COLO829 (cell line): Measurements from ENCODE around the gene AQP12A.

Experiments used
- DNase-seq: peaks from one replicate; pipeline ENCODE4 v3.0.0; 2012; ENCODE audit warnings: low spot score

The AQP12A gene

DNA sequence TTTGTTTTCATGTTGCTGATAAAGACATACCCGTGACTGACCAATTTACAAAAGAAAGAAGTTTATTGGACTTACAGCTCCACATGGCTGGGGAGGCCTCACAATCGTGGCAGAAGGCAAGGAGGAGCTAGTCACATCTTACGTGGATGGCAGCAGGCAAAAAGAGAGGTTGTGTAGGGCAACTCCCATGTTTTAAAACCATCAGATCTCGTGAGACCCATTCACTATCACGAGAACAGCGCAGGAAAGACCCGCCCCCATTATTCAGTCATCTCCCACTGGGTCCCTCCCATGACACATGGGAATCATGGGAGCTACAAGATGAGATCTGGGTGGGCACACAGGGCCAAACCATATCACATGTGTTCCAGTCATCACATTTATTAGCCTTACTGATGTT lies 16.8 kb downstream of the AQP12A start:
- no peak for DNase-seq

DNA sequence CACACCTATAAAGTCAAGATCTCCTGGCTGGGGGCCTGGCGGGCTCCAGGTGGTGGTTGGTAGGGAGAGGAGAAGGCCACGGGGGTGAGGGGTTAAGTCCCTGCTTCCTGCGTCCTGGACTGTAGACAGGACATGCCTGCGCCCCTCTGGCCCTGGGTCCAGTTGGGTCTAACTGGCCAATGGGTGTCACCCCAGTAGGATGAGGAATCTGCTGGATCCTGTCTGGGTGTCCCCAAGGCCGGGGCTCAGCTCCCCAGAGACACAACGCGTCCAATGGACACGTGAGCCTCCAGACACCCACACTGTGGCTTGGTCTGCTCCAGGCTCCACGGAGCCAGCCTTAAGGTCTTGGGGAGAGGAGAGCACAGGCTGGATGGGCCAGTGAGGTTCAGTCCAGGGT lies 19.6 kb downstream of the AQP12A start:
- no peak for DNase-seq

DNA sequence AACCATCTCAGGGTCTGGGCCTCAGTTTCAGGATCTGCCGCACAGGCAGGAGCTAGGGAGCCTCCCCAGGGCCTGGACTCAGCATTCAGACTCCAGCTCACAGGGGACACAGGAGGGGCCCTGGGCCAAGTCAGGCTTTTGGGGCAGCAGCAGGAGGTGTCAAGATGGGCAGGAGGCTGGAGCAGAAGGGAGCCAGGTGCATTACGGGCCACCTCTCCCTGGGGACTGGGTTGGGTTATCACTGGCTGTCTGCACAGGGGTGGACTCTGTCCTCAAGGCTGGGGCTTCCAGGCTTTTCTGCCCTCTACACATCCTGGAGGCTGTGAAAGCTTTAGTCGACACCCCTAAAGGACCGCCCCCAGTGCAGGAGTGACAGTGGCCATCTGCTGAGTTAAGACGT lies 20.0 kb downstream of the AQP12A start:
- no peak for DNase-seq

DNA sequence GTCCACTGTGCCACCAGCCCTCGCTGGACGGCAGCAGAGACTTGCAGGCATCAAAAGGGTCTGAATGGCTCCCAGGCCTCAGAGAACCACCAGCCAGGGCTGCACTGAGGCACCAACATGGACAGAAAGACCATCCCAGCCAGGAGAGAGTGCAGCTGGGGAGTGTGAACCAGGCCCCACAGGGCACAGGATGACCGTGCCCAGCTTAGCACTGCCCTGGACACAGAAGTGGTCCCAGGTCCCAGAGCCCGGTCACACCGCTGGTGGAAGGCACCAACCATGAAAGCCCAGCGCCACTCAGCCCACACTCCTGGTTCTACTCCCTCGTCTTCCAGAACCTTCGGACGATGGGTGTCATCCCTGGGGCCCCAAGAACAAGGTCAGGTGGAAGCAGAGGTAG lies 20.5 kb downstream of the AQP12A start:
- DNase-seq, result no peak

DNA sequence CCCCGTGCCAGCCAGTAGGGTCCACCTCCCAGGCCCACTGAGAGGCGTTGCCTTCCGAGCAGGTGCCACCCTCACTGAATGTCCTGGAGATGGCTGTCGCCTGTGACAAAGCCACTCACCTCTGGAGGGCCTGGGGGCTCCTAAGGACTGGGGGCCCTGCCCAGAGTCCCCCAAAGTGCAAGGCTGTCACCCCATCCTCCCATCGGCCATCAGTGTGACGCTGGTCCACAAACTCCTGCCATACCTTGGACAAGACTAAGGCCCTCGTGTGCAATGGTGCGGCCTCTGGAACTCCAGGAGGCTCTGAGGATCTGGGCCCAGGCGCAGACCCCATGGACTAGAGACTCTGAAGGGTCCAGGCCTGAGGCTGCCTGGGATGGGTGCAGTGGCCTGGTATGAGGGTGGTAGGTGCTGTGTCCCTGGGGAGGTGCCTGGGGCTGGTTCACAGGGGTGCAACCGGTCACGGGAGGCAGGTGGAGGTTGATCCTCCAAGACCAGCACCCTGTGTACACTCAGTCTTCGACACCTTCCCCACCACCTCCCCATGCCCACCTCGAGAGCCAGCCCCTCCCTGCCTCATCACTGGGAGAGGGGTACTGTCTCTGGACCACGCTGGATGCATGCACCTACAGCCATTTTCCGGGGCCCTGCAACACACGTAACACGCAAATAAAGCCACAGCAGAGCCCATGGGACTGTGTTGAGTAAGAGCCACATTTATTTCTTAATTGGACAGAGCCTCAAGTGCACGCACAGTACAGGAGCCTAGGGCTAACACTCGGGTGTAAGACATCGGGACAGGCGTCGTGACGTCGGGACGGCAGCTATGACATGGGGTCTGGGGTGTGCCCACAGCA lies 21.6 kb downstream of the AQP12A start:
- no peak for DNase-seq

DNA sequence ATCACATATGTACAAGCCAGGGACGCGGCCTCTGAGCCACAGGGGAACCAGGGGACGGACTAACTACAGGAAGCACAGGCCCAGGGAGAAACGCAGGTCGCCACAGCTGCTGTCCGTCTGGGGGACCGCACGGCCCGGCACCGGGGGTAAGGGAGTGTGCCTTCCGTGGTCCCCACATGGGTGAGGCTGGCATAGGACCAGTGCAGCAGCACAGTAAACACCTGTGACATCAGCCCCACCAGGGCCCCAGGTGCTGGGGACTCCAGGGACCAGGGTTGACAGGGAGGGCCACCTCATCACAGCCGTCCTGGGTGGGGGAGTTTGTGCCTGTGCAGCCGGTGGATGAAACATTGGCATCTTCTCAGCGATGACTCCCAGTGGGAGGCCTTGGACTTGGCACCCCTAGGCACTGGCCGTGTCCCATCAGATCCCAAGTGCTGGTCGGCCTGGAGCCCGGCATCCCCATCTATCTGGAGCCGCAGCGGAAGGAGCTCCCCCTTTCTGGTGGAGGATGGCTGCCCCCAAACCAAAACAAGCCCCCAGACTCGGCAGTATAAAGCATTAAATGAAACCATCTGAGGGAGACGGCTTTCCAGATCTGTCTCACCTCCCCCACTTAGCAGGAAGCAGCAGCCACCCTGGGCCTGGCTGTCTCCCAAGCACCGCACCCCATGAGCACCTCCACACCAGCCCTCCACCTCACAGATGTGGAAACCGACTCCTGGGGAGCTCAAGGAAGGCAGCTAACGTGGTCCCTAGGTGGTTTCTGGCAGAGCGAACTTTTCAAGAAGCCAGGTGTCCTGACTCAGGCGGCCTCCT lies 22.5 kb downstream of the AQP12A start:
- no peak for DNase-seq

DNA sequence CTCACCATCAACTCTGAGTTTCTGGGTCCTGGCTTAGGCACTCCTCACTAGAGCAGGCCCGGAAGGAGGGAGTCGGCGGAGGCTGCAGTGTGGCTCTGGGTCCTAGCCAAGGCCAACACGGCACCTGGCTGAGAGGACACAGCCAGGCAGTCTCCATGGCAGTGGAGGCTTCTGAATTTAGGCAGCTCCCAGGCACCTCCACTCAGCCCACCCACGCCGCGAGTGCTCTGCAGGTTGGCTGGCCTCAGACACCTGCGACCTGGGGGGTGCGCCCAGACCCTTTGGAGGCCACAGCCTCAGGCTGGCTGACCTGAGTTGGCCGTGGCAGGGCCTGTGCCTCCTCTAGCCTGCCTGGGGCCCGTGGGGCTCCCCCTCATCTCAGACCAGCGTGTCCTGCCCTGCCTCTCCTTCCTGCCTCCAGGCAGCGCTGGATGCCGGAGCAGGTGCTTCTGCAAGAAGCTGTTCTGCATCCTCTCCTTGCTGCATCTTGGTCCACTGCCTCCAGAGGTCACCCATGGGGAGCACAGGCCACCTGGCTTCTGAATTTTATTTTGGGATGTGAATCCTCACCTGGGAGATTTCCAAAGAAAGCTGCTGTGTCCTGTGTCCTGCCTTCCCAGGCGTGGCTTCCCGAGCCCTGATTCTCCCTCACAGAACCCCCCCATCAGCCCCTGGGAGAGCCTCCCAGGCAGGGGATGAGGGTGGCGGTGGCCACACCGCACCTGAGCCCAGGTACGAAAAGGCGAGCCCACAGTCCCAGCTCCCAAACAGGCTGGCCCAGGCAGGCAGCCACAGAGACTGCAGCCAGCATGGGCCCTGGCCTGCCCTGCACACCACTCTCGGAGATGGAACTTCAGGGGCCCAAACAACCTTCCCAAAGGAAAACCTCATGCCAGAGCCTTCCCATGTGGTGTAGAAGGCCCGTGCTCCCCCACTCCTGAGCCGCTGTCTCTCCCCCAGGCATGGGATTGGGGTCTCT lies 23.4 kb downstream of the AQP12A start:
- no peak for DNase-seq

DNA sequence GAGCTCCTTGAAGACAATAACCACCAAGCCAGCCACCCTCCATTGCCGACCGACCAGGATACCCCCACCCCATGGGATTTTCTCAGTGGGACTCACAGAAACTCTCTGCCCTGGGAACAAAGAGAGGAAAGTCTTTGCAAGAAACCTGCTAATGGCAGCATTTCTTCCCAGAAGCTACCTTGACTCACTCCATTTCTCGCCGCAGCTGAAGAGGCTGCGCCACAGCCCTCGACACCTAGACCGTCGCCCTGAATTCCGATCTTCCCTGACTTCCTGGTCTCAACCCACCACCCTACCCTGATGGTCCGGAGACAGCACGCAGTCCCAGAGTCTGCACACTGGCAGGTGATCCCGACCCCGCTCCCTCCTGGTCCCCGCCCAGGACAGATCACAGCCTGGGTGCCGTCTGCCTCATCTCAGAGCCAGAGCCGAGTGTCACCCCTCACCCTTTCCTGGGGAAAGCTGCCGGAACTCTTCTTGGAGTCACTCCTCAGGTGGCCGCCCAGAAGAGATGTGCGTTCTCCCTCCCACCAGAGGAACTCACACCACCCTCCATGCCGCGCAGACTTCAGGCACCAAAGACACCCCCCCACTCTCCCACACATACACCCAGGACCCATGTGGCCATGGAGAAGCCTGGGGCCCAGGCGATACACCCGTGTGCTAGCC lies 24.6 kb downstream of the AQP12A start:
- DNase-seq, result no peak

DNA sequence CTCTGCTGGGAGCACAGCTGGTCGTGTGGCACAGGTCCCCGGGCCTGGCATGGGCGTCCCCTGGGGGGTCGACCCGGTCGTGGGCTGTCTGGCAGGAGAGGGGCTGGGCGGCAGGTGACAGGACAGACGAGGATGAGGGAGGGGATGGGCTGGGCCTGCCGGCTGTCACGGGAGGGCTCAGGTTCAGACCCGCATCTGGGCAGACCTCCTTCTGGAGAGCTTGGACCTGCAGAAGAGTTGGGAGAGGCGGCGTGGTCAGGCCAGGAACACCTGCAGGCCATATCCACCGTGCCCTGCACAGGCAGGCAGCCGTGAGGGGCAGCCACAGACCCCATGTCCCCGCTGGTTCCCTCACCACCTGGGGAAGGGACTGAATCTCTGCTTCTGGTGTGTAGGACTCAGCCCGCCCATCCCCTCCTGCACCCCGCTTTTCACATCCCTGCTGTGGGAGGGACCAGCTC lies 25.5 kb downstream of the AQP12A start:
- no peak for DNase-seq

DNA sequence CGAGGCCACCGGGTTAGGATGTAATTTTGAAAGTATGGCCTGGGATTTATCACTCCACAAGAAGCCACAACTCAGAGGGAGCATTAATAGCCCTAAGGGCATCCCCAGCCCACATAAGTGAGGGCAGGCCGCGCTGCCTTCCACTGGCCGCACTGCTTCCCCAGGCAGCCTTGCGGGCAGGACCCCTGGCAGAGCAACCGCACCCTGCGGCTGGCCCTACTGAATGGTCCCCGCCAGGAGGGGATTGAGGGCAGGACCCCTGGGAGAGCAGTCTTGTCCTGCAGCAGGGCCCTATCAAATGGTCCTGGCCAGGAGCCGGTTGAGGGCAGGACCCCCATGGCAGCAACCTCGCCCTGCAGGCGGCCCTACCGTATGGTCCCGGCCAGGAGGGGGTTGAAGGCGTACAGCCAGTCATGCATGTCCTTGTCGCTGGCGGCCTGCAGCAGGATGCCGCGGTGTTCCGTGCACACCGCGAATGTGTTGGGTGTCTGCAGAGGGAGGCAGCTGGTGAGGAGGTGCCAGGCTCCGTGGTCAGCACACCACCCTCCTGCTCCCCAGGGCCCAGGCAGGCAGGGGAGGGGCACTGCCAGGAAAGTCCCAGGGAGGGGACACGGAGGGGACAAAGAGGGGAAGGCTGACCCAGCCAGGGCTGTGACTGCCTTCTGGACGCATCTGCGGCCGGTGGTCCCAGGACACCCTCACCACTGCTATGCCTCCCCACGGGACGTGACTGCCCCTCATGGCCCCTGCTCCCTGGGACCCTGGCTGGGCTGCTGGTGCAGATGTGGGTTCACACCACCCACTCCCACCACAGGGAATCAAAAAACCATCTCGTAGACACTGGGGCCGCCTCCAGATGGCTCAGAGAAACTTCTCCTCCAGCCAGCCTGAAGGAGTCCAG lies 26.3 kb downstream of the AQP12A start:
- DNase-seq, result no peak

DNA sequence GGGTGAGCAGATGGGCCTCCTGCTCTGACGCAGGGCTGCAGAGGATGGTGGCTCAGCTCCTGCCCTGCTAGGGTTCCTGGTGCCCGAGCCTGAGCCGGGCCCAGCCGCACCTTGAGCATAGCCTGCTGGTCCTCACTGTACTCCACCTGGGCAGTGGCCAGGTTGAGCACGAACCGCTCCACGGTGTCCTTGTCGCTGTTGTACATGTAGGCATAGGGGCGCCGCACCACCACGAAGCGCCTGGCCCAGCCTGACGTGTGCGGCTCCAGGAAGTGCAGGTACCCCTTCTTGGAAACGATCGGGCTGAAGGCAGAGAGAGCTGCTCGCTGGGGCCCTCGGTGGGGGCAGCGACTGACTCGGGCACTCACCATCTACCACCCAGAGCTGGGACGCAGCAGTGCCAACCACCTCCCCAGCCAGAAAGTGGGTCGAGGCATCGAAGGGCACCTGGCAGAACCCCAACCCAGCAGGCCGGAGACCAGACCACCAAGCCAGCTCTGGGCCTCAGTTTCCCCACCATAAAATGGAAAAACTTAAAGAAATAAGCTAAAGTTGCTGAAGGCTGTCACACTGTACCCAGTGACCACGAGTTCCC lies 27.3 kb downstream of the AQP12A start:
- no peak for DNase-seq

DNA sequence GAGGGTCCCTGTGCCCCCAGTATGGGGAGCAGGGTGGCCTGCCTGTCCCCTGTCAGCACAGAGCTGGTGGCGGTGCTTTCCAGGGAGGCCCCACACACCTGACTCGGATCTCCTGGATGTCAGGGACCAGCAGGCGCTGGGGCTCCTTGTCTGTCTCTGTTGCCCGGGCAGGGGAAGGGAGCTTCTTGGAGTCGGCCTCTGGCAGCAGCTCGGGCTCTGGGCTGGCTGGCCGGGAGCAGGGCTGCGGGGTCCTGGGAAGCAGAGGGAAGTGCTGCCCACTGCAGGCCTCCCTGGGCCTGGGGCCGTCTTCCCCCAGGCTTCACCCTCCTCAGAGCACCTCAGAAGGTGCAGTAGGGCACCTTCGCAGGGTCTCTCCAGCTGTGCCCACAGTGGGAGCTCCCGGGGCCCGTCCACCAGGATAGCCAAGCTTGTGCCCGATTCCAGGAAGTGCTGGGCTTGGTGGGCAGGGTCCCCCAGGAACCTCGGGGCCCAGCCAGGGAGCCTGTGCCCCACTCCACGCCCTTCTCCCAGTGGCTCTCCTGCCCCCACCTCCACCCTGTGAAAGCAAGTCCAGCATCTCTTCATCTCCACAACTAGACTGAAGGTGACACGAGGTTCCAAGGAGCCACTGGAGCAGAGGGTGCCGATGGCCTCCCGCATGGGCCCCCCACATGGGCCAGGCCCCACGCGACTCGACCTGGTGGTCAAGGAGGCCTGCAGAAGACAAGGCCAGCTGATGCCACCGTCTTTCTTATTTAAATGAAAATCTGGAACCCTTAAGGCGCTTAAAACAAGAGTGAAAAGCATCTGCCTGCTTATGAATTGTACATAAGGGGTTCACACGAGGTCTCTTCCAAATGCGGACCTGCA lies 28.2 kb downstream of the AQP12A start:
- DNase-seq, result no peak

DNA sequence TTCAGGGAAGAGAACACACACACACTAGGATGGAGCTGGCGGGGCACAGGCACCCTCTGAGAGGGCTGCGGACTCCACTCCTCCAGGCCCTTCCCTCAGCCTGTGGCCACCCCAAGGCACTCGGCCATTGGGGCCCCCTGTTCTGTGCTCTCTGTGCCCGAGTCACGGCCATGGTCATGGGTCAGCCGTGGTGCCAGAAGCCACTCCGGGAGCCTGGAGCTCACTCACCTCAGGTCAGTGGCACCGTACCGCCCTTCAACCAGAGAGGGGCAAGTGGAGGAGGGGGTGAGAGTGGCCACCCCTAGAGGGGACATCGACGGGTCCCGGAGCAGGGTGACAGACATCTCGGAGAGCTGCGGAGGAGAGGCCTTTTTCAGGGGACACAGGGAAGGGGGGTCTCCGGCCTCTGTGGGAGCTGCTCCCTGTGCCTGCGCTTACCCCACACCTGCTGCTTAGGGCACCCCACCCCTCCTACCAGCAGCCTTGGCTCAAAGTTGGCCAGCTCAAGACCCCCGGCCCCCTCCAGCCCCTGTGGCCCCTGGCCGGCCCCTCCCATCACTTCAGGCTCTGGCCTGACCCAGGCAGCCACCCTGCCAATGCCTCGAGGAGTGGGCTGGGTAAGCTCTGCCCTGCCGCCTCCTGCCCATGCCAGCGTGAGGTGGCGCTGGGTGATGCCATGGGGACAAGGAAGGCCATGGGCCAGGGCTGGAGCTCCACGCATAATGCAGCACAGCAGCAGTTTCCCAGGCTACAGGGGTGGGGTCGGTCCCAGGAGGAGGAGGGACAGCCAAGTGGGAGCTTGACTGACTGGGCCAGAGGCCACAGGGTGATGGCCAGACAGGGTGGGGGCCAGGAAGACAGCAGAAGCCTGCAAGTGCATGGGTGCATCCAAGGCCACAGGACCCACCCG lies 29.3 kb downstream of the AQP12A start:
- no peak for DNase-seq

DNA sequence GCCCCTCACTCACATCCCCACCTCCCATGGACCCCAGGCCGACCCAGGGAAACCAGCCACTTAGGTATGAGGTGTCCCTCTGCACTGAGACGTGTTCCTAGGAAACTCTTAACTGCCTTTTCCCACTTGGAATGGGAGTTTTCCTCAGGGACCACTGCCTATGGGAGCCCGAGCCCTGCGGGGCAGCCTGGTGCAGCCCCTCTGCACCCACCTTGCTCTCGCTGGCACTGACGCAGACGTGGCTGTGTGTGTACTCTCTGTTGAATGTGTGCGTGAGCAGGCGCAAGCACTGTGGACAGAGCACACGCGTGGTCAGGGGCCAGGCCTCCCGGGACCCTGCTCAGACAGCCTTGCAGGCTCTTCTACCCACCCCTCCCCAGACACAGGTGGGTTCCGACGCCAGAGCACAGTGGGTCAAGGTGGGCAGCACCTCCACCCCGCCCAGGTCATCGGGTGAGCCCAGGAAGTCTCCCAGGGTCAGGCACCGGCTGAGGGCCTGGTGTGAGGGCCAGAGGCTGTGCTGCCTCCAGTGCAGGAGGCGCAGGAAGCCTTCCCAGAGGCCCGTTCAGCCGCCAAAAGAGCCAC lies 30.0 kb downstream of the AQP12A start:
- DNase-seq, result no peak

DNA sequence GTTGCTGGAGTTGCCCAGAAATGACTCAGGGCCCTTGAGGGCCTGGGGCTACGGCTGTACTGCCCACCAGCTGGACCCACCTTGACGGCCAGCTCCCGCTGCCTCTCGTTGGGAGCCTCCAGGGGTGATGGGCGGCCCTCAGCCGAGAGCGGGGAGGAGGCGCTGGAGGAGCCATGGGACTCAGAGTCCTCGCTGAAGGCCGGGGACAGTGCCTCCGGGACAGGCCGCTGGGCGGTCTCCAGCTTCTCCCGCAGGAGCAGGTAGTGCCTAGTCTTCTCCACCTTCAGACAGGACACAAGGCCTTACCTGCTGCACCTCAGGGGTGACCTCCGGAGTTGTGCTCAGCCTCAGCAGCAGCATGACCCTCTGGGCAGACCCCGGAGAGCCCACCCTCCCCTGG lies 30.7 kb downstream of the AQP12A start:
- no peak for DNase-seq

DNA sequence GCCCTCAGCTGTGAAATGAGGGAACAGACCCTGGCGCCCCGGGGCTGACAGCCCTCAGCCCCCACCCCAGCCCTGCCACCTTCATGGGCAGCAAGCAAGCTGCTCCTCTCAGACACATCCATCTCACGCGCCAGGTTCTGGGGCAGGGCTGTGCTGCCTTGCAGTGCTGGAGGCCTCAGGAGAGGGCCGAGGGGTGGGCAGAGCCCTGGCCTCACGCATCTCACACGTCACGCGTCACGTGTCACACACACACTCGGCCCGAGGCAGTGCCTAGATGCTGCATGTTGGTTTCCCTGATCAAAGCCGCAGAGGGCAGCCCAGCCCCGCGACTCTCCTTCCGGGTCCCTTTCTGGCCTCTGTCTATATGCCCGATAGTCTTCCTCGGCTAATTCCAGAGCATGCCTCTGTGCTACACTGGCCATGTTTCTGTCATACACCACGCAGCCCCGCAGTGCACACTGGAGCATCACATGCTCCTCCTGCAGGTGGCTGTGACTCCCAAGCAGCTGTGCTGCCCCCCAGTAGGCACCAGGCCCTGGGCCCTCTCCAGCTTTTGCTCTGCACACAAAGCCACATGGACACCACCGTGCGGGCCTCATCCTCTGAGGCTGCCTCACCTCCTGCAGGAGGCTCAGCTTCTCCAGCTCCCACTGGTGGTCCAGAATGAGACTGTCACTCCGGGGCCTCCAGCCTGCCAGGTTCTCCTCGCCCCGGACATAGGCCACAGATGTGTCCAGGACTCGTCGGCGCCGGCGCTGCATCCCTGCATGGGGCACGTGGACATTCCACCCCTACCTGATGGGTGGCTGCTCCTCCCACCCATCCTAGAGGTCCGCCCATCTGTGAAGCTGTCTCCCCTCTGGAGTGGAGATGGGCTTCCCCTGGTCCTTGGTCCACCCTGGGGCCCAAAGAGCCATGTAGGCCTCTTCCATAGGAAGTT lies 31.4 kb downstream of the AQP12A start:
- no peak for DNase-seq
